HEK293T (cell line): ENCODE data around the gene FRYL.
"Not testable (repeated sequence)": the region's sequence is repeated elsewhere in the genome, so short reads cannot be mapped to it uniquely, and the experiment has no call there.

Experiments used
- CTCF ChIA-PET: fragments of 350-600 bp; formaldehyde crosslinking; extraction: SDS; loops from one replicate; lab custom pipeline; 2021; ENCODE audit warnings: antibody characterized with exemption, inconsistent platforms; lab: Yijun Ruan, JAX
- POLR2A ChIA-PET: fragments of 350-600 bp; formaldehyde crosslinking; extraction: SDS; loops from one replicate; lab custom pipeline; 2020; ENCODE audit warnings: antibody characterized with exemption, inconsistent platforms; lab: Yijun Ruan, JAX
- DNase-seq: peaks from one replicate; pipeline ENCODE4 v3.0.0; 2012; ENCODE audit warnings: mixed read lengths; ENCODE audit errors: extremely low spot score
- ARNT ChIP-seq: fragments of 450-650 bp; IDR thresholded peaks from 2 replicates; pipeline ENCODE4 v1.6.1; 2017; ENCODE audit warnings: mild to moderate bottlenecking
- BHLHE40 ChIP-seq: fragments of 450-650 bp; IDR thresholded peaks from 2 replicates; pipeline ENCODE4 v1.6.1; 2016; ENCODE audit warnings: mild to moderate bottlenecking, moderate library complexity, borderline replicate concordance
- CTBP1 ChIP-seq: fragments of 450-650 bp; IDR thresholded peaks from 2 replicates; pipeline ENCODE4 v1.6.1; 2016; ENCODE audit warnings: borderline replicate concordance
- ELF4 ChIP-seq: fragments of 450-650 bp; IDR thresholded peaks from 2 replicates; pipeline ENCODE4 v1.6.1; 2017; ENCODE audit warnings: antibody characterized with exemption
- FOXA1 ChIP-seq: fragments of 450-650 bp; IDR thresholded peaks from 2 replicates; pipeline ENCODE4 v1.6.1; 2016; ENCODE audit warnings: mild to moderate bottlenecking
- FOXK2 ChIP-seq: fragments of 450-650 bp; IDR thresholded peaks from 2 replicates; pipeline ENCODE4 v1.6.1; 2016; ENCODE audit warnings: mild to moderate bottlenecking
- FOXM1 ChIP-seq: fragments of 450-650 bp; IDR thresholded peaks from 2 replicates; pipeline ENCODE4 v1.6.1; 2017; ENCODE audit warnings: mild to moderate bottlenecking, borderline replicate concordance
- HDGF ChIP-seq: fragments of 450-650 bp; IDR thresholded peaks from 2 replicates; pipeline ENCODE4 v1.6.1; 2017; ENCODE audit warnings: antibody characterized with exemption, borderline replicate concordance
- L3MBTL2 ChIP-seq: fragments of 450-650 bp; conservative IDR thresholded peaks from 2 replicates; pipeline ENCODE4 v1.6.1; 2016; ENCODE audit warnings: mild to moderate bottlenecking
- LEF1 ChIP-seq: fragments of 450-650 bp; IDR thresholded peaks from 2 replicates; pipeline ENCODE4 v1.6.1; 2017; ENCODE audit warnings: mild to moderate bottlenecking, borderline replicate concordance
- NFRKB ChIP-seq: fragments of 450-650 bp; IDR thresholded peaks from 2 replicates; pipeline ENCODE4 v1.6.1; 2016; ENCODE audit warnings: mild to moderate bottlenecking, moderate library complexity
- PKNOX1 ChIP-seq: fragments of 450-650 bp; IDR thresholded peaks from 2 replicates; pipeline ENCODE4 v1.6.1; 2016
- SP1 ChIP-seq: fragments of 450-650 bp; IDR thresholded peaks from 2 replicates; pipeline ENCODE4 v1.6.1; 2017
- SUZ12 ChIP-seq: fragments of 450-650 bp; IDR thresholded peaks from 2 replicates; pipeline ENCODE4 v1.6.1; 2016; ENCODE audit warnings: mild to moderate bottlenecking
- TARDBP ChIP-seq: fragments of 450-650 bp; IDR thresholded peaks from 2 replicates; pipeline ENCODE4 v1.6.1; 2016
- ZNF384 ChIP-seq: fragments of 450-650 bp; IDR thresholded peaks from 2 replicates; pipeline ENCODE4 v1.6.1; 2016

FRYL gene

GRCh38 chr4:48727666-48728459 lies 52.2 kb downstream of the FRYL start:
- DNase-seq = no peak
- TF ChIP-seq LEF1 = no peak
- no peak for TF ChIP-seq HDGF
- no peak for TF ChIP-seq SUZ12
- TF ChIP-seq NFRKB = no peak
- TF ChIP-seq BHLHE40 = no peak
- no peak for TF ChIP-seq CTBP1
- TF ChIP-seq TARDBP = no peak
- TF ChIP-seq ARNT = no peak
- TF ChIP-seq ZNF384 = no peak
- no peak for TF ChIP-seq SP1
- no peak for TF ChIP-seq FOXA1
- TF ChIP-seq L3MBTL2 = no peak
- ChIA-PET CTCF (no interaction called here), POLR2A (no interaction called here)

- TF ChIP-seq PKNOX1 (no peak), ZNF384 (no peak), HDGF (no peak), NFRKB (no peak), SP1 (no peak), ELF4 (no peak), FOXM1 (no peak), FOXA1 (no peak), ARNT (no peak), CTBP1 (no peak), LEF1 (no peak), FOXK2 (no peak)
- ChIA-PET POLR2A (no interaction called here), CTCF (no interaction called here)
- no peak for DNase-seq
These were observed 54.7 kb downstream of the FRYL start for GRCh38 chr4:48725414-48725813.

- CTCF ChIA-PET = no interaction called here
These were observed 57.3 kb downstream of the FRYL start for GRCh38 chr4:48722509-48723446.

GRCh38 chr4:48720459-48720858 lies 59.6 kb downstream of the FRYL start:
- no peak for DNase-seq
- ChIA-PET CTCF (no interaction called here), POLR2A (no interaction called here)
- TF ChIP-seq PKNOX1 = no peak
- no peak for TF ChIP-seq L3MBTL2
- no peak for TF ChIP-seq SUZ12
- no peak for TF ChIP-seq NFRKB
- no peak for TF ChIP-seq FOXK2
- TF ChIP-seq ZNF384 = no peak
- TF ChIP-seq LEF1 = no peak
- TF ChIP-seq TARDBP = no peak
- no peak for TF ChIP-seq FOXA1
- TF ChIP-seq SP1 = no peak
- TF ChIP-seq CTBP1 = no peak

More at GRCh38 chr4:48722509-48723446, 57.3 kb downstream of the FRYL start:
- no peak for TF ChIP-seq SP1
- TF ChIP-seq LEF1 = no peak
- no peak for TF ChIP-seq FOXK2
- no peak for TF ChIP-seq ELF4
- TF ChIP-seq FOXM1 = no peak
- TF ChIP-seq ARNT = no peak
- no peak for TF ChIP-seq PKNOX1
- POLR2A ChIA-PET = no interaction called here
- no peak for DNase-seq

GRCh38 chr4:48718818-48719465 lies 61.1 kb downstream of the FRYL start:
- CTCF ChIA-PET = no interaction called here
- POLR2A ChIA-PET = no interaction called here
- no peak for TF ChIP-seq SUZ12
- TF ChIP-seq L3MBTL2 = no peak
- TF ChIP-seq PKNOX1 = no peak
- no peak for TF ChIP-seq NFRKB
- no peak for TF ChIP-seq TARDBP
- TF ChIP-seq CTBP1 = no peak
- no peak for TF ChIP-seq ARNT
- TF ChIP-seq FOXM1 = no peak
- TF ChIP-seq ELF4 = no peak
- no peak for DNase-seq

- POLR2A ChIA-PET, CTCF ChIA-PET, DNase-seq: not testable (repeated sequence)
These were observed 63.8 kb downstream of the FRYL start for GRCh38 chr4:48716285-48716684.
